HG02970 (cell line): ENCODE data around the gene KRT4.
"Not testable (repeated sequence)": the region's sequence is repeated elsewhere in the genome, so short reads cannot be mapped to it uniquely, and the experiment has no call there.

Experiments
- ATAC-seq: cut with Tn5 transposase; IDR thresholded peaks from one replicate; pipeline ENCODE4 v1.9.1; 2021; ENCODE audit warnings: mild to moderate bottlenecking, moderate library complexity, moderate number of reproducible peaks; ENCODE audit not compliant: unreplicated experiment, low FRiP score

The KRT4 gene

GRCh38 chr12:52813885-52814709 is at the start of gene KRT4:
KRT4 (minus strand) TSS chr12:52814116; CDS start chr12:52814058, 58 bp downstream.
- ATAC-seq, result no peak

- ATAC-seq, result no peak
Observed at GRCh38 chr12:52862023-52862422, 48.1 kb upstream of the KRT4 start.

DNA sequence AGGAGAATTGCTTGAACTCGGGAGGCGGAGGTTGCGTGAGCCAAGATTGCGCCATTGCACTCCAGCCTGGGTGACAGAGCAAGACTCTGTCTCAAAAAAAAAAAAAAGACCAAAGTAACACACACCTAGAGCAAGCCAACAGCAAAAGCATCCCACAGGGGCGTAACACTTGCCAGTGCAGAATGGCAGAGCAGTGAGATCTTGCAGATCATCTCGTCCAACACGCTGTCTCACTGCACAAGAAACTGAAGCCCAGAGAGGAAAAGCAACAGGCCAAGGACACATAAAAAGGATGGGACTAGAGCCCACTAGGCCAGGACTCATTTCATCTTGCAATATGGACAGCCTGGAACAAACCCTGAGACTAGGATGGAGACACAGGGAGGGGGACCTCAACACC is 47.6 kb upstream of the KRT4 start:
- no peak for ATAC-seq

- ATAC-seq, result no peak
Observed at GRCh38 chr12:52860102-52860823, 46.3 kb upstream of the KRT4 start.

GRCh38 chr12:52857500-52857899 is 43.6 kb upstream of the KRT4 start:
- no peak for ATAC-seq

DNA sequence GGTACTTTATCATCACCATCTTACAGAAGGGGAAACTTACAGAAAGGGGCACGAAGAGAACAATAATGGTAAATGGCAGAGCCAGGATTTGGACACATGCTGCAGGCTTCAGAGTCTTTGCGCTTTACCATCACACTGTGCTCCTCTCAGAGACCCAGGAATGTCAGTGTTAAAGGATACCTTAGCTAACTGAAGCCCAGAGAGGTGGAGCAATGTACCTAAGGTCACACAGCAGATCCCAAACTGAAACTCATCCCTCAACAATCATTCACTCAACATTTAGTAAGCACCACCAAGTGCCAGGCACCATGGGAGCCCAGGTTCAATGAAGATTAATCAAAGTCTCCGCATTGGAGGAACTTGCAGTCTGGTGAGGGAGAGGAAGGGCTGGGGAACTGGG is 42.9 kb upstream of the KRT4 start:
- no peak for ATAC-seq

DNA sequence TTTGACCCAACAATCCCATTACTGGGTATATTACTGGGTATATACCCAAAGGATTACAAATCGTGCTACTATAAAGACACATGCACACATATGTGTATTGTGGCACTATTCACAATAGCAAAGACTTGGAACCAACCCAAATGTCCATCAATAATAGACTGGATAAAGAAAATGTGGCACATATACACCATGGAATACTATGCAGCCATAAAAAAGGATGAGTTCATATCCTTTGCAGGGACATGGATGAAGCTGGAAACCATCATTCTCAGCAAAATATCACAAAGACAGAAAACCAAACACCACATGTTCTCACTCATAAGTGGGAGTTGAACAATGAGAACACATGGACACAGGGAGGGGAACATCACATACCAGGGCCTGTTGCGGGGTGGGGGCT is 42.2 kb upstream of the KRT4 start:
- not testable (repeated sequence) for ATAC-seq

DNA sequence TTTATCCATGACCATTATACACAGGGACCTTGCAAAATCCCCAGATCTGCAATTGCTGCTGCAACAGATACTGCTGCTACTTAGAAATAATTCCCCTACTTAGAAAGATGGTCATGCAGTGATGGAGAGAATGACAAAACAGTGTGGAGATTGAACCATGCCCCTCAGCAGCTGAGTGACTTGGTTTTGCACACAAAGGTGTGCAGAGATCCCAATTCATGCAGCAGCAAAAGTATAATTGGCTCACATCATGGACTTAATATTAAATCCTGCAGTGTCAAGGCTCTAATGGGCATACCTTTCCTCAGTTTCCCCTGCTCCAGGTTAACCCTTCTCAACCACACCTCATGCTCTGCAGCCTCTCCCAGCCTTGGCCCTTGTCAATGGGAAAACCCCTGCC is 37.9 kb upstream of the KRT4 start:
- no peak for ATAC-seq

DNA sequence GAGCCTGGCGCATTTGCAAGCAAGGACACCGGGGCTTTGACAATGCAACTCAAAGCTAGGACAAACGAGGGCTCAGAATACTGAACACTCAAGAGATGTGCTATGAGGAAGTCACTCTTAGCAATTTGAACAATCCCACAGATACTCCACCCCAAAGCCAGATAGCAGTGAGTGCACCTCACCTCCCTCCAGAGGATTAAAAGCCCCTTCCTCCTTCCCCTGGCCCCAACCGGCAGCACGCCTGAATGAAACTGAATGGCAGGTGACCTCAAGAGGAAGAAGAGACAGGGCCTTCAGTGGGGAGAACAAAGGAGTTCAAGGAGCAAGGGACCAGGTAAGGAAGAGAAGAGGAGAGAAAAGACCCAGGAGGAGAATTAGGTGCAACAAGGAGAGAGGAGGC is 36.8 kb upstream of the KRT4 start:
- ATAC-seq, result no peak

- no peak for ATAC-seq
Observed at GRCh38 chr12:52849511-52849910, 35.6 kb upstream of the KRT4 start.

GRCh38 chr12:52848661-52849255 is 34.8 kb upstream of the KRT4 start, which contains the start of gene KRT78:
KRT78 (minus strand) TSS chr12:52848994; CDS start chr12:52848930, 64 bp downstream.
- no peak for ATAC-seq

GRCh38 chr12:52847335-52848102 is 33.6 kb upstream of the KRT4 start:
- no peak for ATAC-seq

DNA sequence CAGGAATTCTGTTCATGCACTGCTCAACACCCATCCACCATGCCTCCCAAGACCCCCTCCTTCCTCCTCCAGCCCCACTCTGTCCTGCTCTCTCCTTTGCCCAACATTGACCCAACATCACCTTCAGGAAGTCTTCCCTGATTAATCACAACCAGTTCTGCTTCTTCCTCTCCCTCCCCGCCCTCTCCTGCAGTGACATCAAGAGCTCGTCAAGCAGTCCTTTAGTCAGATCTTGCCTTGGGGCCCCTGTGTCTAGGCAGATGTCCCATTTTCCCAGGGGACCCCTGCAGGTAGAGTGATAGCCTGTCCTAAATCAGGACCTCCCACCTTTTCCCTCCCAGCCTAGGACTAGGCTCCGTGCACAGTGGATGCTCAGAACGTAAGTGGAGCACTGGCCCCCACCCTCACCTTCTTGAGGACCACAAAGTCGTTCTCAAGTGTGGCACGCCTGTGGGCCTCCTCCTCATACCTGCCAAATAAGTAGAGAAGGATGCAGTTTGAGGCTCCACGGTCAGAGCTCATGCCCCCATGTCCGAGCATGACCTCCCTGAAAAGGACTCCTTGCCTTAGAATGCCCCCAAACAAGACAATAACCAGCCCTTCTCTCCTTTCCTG is 32.5 kb upstream of the KRT4 start:
- ATAC-seq, result no peak

GRCh38 chr12:52845946-52846345 is 32.0 kb upstream of the KRT4 start:
- no peak for ATAC-seq

GRCh38 chr12:52844386-52844785 is 30.5 kb upstream of the KRT4 start:
- no peak for ATAC-seq

DNA sequence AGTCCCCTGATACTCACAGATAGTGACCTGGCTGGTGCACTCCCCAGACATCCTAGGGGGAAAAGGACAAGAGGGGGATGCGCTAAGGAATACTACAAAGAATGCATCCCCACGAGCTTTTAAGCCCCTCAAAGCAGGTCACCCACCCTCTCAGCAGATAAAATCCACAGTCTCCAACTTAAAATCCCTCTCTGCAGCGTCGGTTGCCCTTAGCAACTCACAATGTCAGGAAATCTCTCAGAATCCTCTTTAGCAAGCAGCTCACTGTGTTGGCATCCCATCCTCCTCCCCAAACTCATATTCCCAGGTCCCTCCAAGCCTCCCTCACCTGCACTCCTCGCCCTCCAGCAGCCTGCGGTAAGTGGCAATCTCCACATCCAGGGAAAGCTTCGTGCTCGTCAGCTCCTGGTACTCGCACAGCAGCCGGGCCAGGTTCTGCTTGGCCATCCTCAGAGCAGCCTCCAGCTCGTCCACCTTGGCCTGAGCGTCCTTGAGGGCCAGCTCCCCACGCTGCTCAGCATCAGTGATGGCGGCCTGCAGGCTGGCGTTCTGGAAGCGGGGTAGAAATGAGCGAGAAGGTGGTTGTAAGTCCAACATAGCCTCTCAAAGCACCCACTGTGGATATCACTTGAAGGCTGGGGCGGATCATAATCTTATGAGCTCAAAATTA is 25.7 kb upstream of the KRT4 start:
- no peak for ATAC-seq

- no peak for ATAC-seq
Observed at GRCh38 chr12:52838609-52839435, 24.9 kb upstream of the KRT4 start.

DNA sequence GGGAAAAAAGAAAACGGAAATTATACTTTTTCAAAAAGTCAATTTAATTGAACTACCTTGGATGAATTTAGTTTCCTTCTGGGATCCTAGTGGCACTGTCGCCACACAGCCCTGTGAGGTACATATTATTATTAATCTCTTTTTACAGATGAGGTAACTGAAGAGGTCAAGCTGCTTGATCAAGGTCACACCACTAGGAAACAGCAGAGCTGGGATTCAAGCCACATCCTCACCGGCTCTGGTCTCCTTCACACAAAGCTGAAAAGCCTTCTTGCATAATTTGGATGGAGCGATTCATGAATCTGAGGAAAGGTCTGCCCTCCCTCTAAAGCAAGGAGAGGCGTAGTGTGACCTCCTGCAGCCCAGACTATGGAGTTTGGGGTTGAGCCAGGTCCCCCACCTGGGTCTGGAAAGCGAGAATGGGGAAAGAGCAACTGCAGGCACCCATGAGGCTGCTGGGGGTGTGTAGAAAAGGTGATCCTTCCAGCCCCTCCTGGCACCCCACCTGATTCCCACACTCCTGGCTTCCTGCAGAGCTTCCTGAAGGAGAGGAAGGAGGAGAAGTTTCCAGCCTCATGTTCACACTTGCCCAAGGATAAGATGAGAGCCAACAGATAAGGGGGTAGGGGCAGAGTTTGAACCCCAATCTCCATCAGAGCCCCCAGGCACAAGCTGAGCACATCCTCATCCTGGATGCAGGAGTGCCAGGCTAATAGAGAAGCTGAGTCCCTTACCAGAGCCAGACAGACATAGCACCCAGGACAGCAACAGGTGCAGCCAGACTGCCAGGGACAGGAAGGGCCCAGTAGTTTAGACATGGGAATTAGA is 24.1 kb upstream of the KRT4 start:
- no peak for ATAC-seq
